GM21786 (cell line): Measurements from ENCODE around the gene DSC2.
"Not testable (repeated sequence)": the region's sequence is repeated elsewhere in the genome, so short reads cannot be mapped to it uniquely, and the experiment has no call there.

Experiments
- ATAC-seq: cut with Tn5 transposase; IDR thresholded peaks from one replicate; pipeline ENCODE4 v1.9.1; 2021; ENCODE audit not compliant: unreplicated experiment

Gene DSC2

GRCh38 chr18:31044926-31045325, 57.3 kb downstream of the DSC2 start:
- ATAC-seq = no peak

GRCh38 chr18:31043709-31044108, 58.5 kb downstream of the DSC2 start:
- ATAC-seq = no peak

- no peak for ATAC-seq
These were observed 59.6 kb downstream of the DSC2 start, which contains the start of gene DSC3 for GRCh38 chr18:31042406-31043181. DSC3 (minus strand) TSS chr18:31042742; CDS start chr18:31042660, 82 bp downstream.

- no peak for ATAC-seq
These were observed 60.2 kb downstream of the DSC2 start for GRCh38 chr18:31042084-31042405.

GRCh38 chr18:31041271-31042083, 60.7 kb downstream of the DSC2 start:
- ATAC-seq = no peak

GRCh38 chr18:31040686-31041270, 61.4 kb downstream of the DSC2 start:
- ATAC-seq = no peak

- no peak for ATAC-seq
These were observed 62.8 kb downstream of the DSC2 start for GRCh38 chr18:31039426-31039825.

GRCh38 chr18:31037686-31038085, 64.5 kb downstream of the DSC2 start:
- not testable (repeated sequence) for ATAC-seq

- no peak for ATAC-seq
These were observed 67.7 kb downstream of the DSC2 start for GRCh38 chr18:31034541-31034940.

- no peak for ATAC-seq
These were observed 71.5 kb downstream of the DSC2 start for GRCh38 chr18:31030574-31031278.

- no peak for ATAC-seq
These were observed 86.3 kb downstream of the DSC2 start for GRCh38 chr18:31015715-31016434.

GRCh38 chr18:31011455-31011854, 90.8 kb downstream of the DSC2 start:
- ATAC-seq = not testable (repeated sequence)

GRCh38 chr18:31010601-31011000, 91.6 kb downstream of the DSC2 start:
- no peak for ATAC-seq
